Thyroid gland (tissue), 4 donors: ENCODE data around the gene ARHGEF25.

ENCODE experiments used
- POLR2A ChIP-seq, 2 donors: fragments of 450-650 bp; IDR thresholded peaks; one replicate each; pipeline ENCODE4 v1.6.1; 2017; ENCODE audit warnings: antibody characterized with exemption in 2 of 2, mild to moderate bottlenecking in 2 of 2, moderate library complexity in 1 of 2
- TF ChIP-seq, protein P1 (sequence below), 6 experiments: fragments of 200-600 bp in 3 of 6; fragments of 450-650 bp in 3 of 6; sonication (generic) in 3 of 6; IDR thresholded peaks; one replicate each; pipeline ENCODE4 v1.5.1; 2016 to 2019; ENCODE audit warnings: antibody characterized with exemption in 6 of 6, mild to moderate bottlenecking in 2 of 6, inconsistent platforms in 1 of 6, moderate library complexity in 1 of 6

- TF ChIP-seq, protein P1, sequence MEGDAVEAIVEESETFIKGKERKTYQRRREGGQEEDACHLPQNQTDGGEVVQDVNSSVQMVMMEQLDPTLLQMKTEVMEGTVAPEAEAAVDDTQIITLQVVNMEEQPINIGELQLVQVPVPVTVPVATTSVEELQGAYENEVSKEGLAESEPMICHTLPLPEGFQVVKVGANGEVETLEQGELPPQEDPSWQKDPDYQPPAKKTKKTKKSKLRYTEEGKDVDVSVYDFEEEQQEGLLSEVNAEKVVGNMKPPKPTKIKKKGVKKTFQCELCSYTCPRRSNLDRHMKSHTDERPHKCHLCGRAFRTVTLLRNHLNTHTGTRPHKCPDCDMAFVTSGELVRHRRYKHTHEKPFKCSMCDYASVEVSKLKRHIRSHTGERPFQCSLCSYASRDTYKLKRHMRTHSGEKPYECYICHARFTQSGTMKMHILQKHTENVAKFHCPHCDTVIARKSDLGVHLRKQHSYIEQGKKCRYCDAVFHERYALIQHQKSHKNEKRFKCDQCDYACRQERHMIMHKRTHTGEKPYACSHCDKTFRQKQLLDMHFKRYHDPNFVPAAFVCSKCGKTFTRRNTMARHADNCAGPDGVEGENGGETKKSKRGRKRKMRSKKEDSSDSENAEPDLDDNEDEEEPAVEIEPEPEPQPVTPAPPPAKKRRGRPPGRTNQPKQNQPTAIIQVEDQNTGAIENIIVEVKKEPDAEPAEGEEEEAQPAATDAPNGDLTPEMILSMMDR (IDR thresholded peaks at IDR 0.05) = peak; percentile 53 to 94 (median 84)
- TF ChIP-seq POLR2A (IDR thresholded peaks at IDR 0.05) = no peak
Measured at GRCh38 chr12:57632958-57633840, 22.0 kb downstream of the ARHGEF25 start, which contains the start of gene B4GALNT1.
